ENCODE results near the gene DUSP15. TPM values are rescaled to one million over a fixed set of nuclear protein-coding genes. Genes with fewer than 3 reads are reported as not detected.

The DUSP15 gene
- total RNA-seq, 1 donor, result not detected

- Histone ChIP-seq H3K4me1 (ENCODE audit: insufficient read depth, low read length) (no peaks in the 10 kb centered on the region), H3K4me3 (ENCODE audit: low read length) (no peak overlapping the region), H3K9me3 (ENCODE audit: low read depth, low read length) (no peaks in the 10 kb centered on the region), H3K27me3 (ENCODE audit: insufficient read depth, low read length) (no peaks in the 10 kb centered on the region)
These were observed 36.7 kb upstream of the DUSP15 start for GRCh38 chr20:31907046-31907445.

GRCh38 chr20:31906001-31906400, 35.7 kb upstream of the DUSP15 start:
- H3K4me1 ChIP-seq (ENCODE audit: insufficient read depth, low read length), result no peaks in the 10 kb centered on the region
- no peaks in the 10 kb centered on the region for H3K27me3 ChIP-seq (ENCODE audit: insufficient read depth, low read length)
- H3K4me3 ChIP-seq (ENCODE audit: low read length), result no peak overlapping the region
- H3K9me3 ChIP-seq (ENCODE audit: low read depth, low read length), result no peaks in the 10 kb centered on the region

DNA sequence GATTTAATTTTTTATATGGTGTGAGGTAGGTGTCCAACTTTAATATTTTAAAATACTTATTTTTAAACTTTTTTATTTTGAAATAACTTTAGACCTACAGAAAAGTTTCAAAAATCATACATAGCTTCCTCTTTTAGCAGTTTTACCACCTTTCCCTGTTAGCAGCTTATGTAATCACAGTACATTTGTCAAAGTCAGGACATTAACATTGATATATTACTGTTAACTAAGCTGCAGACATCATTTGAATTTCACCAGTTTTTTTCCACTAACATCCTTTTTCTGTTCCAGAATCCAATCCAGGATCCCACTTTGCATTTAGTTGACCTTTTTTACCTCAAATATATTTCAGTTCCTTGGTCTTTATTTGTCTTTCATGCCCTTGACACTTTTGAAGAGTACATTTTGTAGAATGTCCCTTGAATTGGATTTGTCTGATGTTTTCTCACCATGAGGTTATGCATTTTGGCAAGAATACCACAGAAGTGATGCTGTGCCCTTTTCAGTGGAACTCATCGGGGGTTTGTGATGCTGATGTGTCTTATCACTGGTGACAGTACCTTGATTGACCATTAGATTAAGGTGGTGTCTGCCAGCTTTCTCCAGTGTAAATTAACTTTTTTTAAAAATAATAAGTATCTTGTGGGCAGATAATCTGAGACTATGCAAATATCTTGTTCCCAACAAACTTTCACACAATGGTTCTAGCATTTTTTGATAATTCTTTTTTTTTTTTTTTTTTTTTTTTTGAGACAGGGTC, 33.5 kb upstream of the DUSP15 start:
- Histone ChIP-seq H3K9me3 (ENCODE audit: low read depth, low read length) (no peaks in the 10 kb centered on the region), H3K27me3 (ENCODE audit: insufficient read depth, low read length) (no peaks in the 10 kb centered on the region), H3K4me1 (ENCODE audit: insufficient read depth, low read length) (no peaks in the 10 kb centered on the region), H3K4me3 (ENCODE audit: low read length) (no peak overlapping the region)

DNA sequence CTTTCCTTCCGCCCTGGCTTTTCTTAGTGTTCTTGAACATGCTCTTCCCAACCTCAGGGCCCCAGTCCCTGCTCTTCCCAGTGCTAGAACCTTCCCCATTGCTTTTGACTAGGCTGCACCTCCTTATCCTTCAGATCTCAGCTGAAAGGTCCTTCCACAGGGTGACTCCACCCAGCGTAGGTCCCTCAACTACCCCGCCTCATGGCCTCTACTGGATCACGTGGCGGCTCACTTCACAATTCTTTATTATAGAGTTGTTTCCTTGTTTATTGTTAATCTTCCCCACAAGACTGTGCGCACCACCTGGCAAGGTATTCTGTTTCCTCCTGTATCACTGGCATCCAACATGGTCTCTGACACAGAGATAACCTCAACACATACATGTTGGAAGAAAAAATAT, 31.3 kb upstream of the DUSP15 start:
- Histone ChIP-seq H3K27me3 (ENCODE audit: insufficient read depth, low read length) (no peaks in the 10 kb centered on the region), H3K4me3 (ENCODE audit: low read length) (no peak overlapping the region), H3K9me3 (ENCODE audit: low read depth, low read length) (no peaks in the 10 kb centered on the region), H3K4me1 (ENCODE audit: insufficient read depth, low read length) (no peaks in the 10 kb centered on the region)

DNA sequence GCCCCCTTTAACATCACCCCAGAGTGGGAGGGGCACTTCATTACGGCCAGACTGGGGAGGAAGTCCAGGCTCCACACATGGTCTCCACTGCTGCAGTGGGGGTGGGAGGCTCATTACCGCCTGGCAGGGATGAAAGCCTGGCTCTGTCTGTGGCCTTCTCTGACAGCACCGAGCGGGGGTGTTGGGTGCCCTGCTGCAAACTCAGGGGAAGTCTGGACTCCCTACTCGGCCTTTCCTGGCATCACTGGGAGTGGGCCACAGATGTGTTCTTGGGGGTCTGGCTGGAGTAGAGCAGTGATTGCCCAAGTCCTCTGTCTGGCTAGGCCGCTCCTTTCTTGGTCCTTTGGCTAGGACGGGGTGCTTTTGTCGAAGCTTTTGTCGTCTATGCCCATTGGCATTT, 27.2 kb upstream of the DUSP15 start:
- Histone ChIP-seq H3K27me3 (ENCODE audit: insufficient read depth, low read length) (no peaks in the 10 kb centered on the region), H3K9me3 (ENCODE audit: low read depth, low read length) (no peaks in the 10 kb centered on the region), H3K4me3 (ENCODE audit: low read length) (no peak overlapping the region), H3K4me1 (ENCODE audit: insufficient read depth, low read length) (peaks cover 6% of the 10 kb centered on the region)

- Histone ChIP-seq H3K27me3 (ENCODE audit: insufficient read depth, low read length) (no peaks in the 10 kb centered on the region), H3K9me3 (ENCODE audit: low read depth, low read length) (no peaks in the 10 kb centered on the region), H3K4me1 (ENCODE audit: insufficient read depth, low read length) (peaks cover 6% of the 10 kb centered on the region), H3K4me3 (ENCODE audit: low read length) (no peak overlapping the region)
These were observed 25.7 kb upstream of the DUSP15 start for GRCh38 chr20:31896049-31896448.

GRCh38 chr20:31894980-31895675, 24.8 kb upstream of the DUSP15 start:
- Histone ChIP-seq H3K9me3 (ENCODE audit: low read depth, low read length) (no peaks in the 10 kb centered on the region), H3K4me1 (ENCODE audit: insufficient read depth, low read length) (peaks cover 6% of the 10 kb centered on the region), H3K4me3 (ENCODE audit: low read length) (no peak overlapping the region), H3K27me3 (ENCODE audit: insufficient read depth, low read length) (no peaks in the 10 kb centered on the region)

- Histone ChIP-seq H3K9me3 (ENCODE audit: low read depth, low read length) (no peaks in the 10 kb centered on the region), H3K4me3 (ENCODE audit: low read length) (no peak overlapping the region), H3K27me3 (ENCODE audit: insufficient read depth, low read length) (no peaks in the 10 kb centered on the region), H3K4me1 (ENCODE audit: insufficient read depth, low read length) (peaks cover 6% of the 10 kb centered on the region)
These were observed 20.3 kb upstream of the DUSP15 start for GRCh38 chr20:31890646-31891045.

DNA sequence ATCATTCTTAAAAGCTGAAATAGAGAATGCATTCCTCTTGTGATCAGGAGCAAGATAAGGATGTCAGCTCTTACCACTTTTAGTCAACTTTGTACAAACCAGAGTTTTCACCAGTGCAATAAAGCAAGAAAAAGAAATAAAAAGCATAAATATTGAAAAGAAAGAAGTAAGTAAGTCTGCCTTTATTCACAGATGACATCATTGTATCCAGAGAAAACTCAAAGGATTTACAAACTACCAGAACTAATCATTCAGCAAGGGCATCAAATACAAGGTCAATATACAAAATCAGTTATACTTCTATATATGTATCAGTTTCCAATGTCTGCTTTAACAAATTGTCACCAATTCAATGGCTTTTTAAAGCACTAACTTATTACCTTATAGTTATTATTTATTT, 13.5 kb upstream of the DUSP15 start:
- no peaks in the 10 kb centered on the region for H3K27me3 ChIP-seq (ENCODE audit: insufficient read depth, low read length)
- no peaks in the 10 kb centered on the region for H3K9me3 ChIP-seq (ENCODE audit: low read depth, low read length)
- peaks cover 12% of the 10 kb centered on the region for H3K4me1 ChIP-seq (ENCODE audit: insufficient read depth, low read length)
- H3K4me3 ChIP-seq (ENCODE audit: low read length), result no peak overlapping the region

DNA sequence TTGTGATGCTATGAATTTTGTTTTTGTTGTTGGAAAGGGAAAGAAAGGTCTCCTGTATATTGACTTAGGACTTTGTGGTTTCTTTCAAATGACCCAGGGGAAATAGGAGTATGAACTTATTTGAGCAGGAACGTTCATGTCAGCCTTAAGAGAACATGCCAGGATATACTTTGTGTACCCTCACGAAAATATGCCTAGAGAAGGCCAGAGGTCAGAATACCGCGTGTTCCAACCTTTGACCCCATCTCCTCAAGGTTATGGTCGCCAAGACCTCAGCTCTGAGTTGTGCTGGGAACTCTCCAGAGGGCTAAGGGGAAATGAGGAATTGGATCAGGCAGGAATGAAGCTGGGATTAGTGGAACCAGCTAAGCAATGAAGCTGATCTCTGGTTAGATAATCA, 11.6 kb upstream of the DUSP15 start:
- H3K9me3 ChIP-seq (ENCODE audit: low read depth, low read length), result no peaks in the 10 kb centered on the region
- no peak overlapping the region for H3K4me3 ChIP-seq (ENCODE audit: low read length)
- peaks cover 12% of the 10 kb centered on the region for H3K4me1 ChIP-seq (ENCODE audit: insufficient read depth, low read length)
- H3K27me3 ChIP-seq (ENCODE audit: insufficient read depth, low read length), result no peaks in the 10 kb centered on the region

DNA sequence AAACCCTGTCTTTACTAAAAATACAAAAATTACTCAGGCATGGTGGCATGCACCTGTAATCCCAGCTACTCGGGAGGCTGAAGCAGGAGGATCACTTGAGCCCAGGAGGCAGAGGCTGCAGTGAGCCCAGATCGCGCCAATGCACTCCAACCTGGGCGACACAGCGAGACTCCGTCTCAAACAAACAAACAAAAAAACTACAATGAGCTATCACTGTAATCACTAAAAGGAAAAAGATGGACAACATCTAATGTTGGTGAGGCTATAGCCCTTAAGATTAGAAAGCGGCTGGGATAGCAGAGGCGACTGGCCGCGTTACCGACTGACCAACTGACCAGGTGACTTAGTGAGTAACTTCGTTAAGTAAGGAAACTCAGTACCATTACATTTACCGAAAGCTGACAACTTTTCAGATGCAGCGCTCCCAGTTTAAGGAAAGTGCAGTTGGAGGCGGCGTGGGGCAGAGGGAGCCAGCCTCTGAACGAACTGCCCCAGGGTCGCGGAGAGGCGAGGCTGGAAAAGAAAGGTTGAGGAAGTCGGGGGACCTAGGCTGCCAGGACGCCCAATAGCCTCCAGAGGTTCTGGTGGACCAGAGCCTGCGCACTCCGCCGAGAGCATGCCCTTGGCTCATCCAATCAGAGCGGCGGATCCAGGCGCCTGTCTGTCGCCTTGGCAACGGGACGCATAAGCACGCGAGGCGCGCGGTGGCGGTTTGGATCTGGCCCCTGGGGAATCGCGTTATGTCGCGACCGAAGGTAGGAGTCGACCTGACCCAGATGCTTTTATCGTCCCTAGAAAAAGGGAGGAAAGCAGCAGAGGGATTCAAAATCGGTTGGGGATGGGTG, 9.0 kb upstream of the DUSP15 start:
- Histone ChIP-seq H3K27me3 (ENCODE audit: insufficient read depth, low read length) (no peaks in the 10 kb centered on the region), H3K9me3 (ENCODE audit: low read depth, low read length) (no peaks in the 10 kb centered on the region), H3K4me1 (ENCODE audit: insufficient read depth, low read length) (peaks cover 12% of the 10 kb centered on the region), H3K4me3 (ENCODE audit: low read length) (peak overlapping the region; percentile 52)

GRCh38 chr20:31877684-31878083, 7.4 kb upstream of the DUSP15 start:
- Histone ChIP-seq H3K9me3 (ENCODE audit: low read depth, low read length) (no peaks in the 10 kb centered on the region), H3K4me3 (ENCODE audit: low read length) (no peak overlapping the region), H3K27me3 (ENCODE audit: insufficient read depth, low read length) (no peaks in the 10 kb centered on the region), H3K4me1 (ENCODE audit: insufficient read depth, low read length) (peaks cover 12% of the 10 kb centered on the region)

- Histone ChIP-seq H3K9me3 (ENCODE audit: low read depth, low read length) (no peaks in the 10 kb centered on the region), H3K4me3 (ENCODE audit: low read length) (no peak overlapping the region), H3K27me3 (ENCODE audit: insufficient read depth, low read length) (peaks cover 16% of the 10 kb centered on the region), H3K4me1 (ENCODE audit: insufficient read depth, low read length) (peaks cover 15% of the 10 kb centered on the region)
These were observed 5.3 kb upstream of the DUSP15 start for GRCh38 chr20:31875671-31876070.

GRCh38 chr20:31872406-31872805, 2.1 kb upstream of the DUSP15 start:
- Histone ChIP-seq H3K27me3 (ENCODE audit: insufficient read depth, low read length) (peaks cover 31% of the 10 kb centered on the region), H3K4me1 (ENCODE audit: insufficient read depth, low read length) (peaks cover 15% of the 10 kb centered on the region), H3K4me3 (ENCODE audit: low read length) (no peak overlapping the region), H3K9me3 (ENCODE audit: low read depth, low read length) (no peaks in the 10 kb centered on the region)

GRCh38 chr20:31871618-31871954, 1.3 kb upstream of the DUSP15 start:
- no peaks in the 10 kb centered on the region for H3K9me3 ChIP-seq (ENCODE audit: low read depth, low read length)
- H3K4me1 ChIP-seq (ENCODE audit: insufficient read depth, low read length), result peaks cover 15% of the 10 kb centered on the region
- no peak overlapping the region for H3K4me3 ChIP-seq (ENCODE audit: low read length)
- peaks cover 31% of the 10 kb centered on the region for H3K27me3 ChIP-seq (ENCODE audit: insufficient read depth, low read length)
